ENCODE results near the gene DNAJC13.
"Not testable (repeated sequence)": the region's sequence is repeated elsewhere in the genome, so short reads cannot be mapped to it uniquely, and the experiment has no call there.

Gene DNAJC13

GRCh38 chr3:132416807-132417694, at the start of gene DNAJC13:
DNAJC13 (plus strand) TSS chr3:132417502; CDS start chr3:132434551, 17,049 bp downstream.
- DNase-seq: peak; percentile 89 to 91

GRCh38 chr3:132368515-132368914, 48.8 kb upstream of the DNAJC13 start:
- no peak for DNase-seq

GRCh38 chr3:132368962-132369361, 48.3 kb upstream of the DNAJC13 start:
- no peak for DNase-seq

GRCh38 chr3:132376945-132377354, 40.4 kb upstream of the DNAJC13 start:
- DNase-seq: not testable (repeated sequence)

- DNase-seq: no peak
These were observed 39.1 kb upstream of the DNAJC13 start for GRCh38 chr3:132378048-132378762.

- DNase-seq: no peak
These were observed 38.5 kb upstream of the DNAJC13 start for GRCh38 chr3:132378846-132379245.

- no peak for DNase-seq
These were observed 36.4 kb upstream of the DNAJC13 start for GRCh38 chr3:132380920-132381319.

GRCh38 chr3:132381348-132381944, 35.9 kb upstream of the DNAJC13 start:
- no peak for DNase-seq

GRCh38 chr3:132382267-132382666, 35.0 kb upstream of the DNAJC13 start:
- DNase-seq: no peak

GRCh38 chr3:132382688-132383194, 34.6 kb upstream of the DNAJC13 start:
- no peak for DNase-seq

- DNase-seq: no peak
These were observed 31.0 kb upstream of the DNAJC13 start for GRCh38 chr3:132386259-132386658.

GRCh38 chr3:132392675-132393074, 24.6 kb upstream of the DNAJC13 start:
- DNase-seq: not testable (repeated sequence)

- DNase-seq: no peak
These were observed 23.0 kb upstream of the DNAJC13 start for GRCh38 chr3:132394320-132394719.

GRCh38 chr3:132395126-132395525, 22.2 kb upstream of the DNAJC13 start:
- no peak for DNase-seq

GRCh38 chr3:132396255-132396654, 21.0 kb upstream of the DNAJC13 start:
- no peak for DNase-seq

- DNase-seq: not testable (repeated sequence)
These were observed 20.5 kb upstream of the DNAJC13 start for GRCh38 chr3:132396776-132397175.

- DNase-seq: no peak
These were observed 18.0 kb upstream of the DNAJC13 start for GRCh38 chr3:132399054-132399929.

- no peak for DNase-seq
These were observed 16.0 kb upstream of the DNAJC13 start for GRCh38 chr3:132401255-132401654.

- no peak for DNase-seq
These were observed 13.0 kb upstream of the DNAJC13 start for GRCh38 chr3:132404276-132404675.

- DNase-seq: no peak
These were observed 12.1 kb upstream of the DNAJC13 start for GRCh38 chr3:132405188-132405587.

- DNase-seq: no peak
These were observed 11.5 kb upstream of the DNAJC13 start for GRCh38 chr3:132405609-132406299.

GRCh38 chr3:132406587-132406986, 10.7 kb upstream of the DNAJC13 start:
- DNase-seq: no peak
